NCI-H82 (cell line): ENCODE measurements around the gene PIK3C2B.
"Not testable (repeated sequence)": the region's sequence is repeated elsewhere in the genome, so short reads cannot be mapped to it uniquely, and the experiment has no call there.

ENCODE experiments used
- DNase-seq: peaks from one replicate; lab custom pipeline; 2025; lab: John Stamatoyannopoulos, UW

Gene PIK3C2B, protein sequence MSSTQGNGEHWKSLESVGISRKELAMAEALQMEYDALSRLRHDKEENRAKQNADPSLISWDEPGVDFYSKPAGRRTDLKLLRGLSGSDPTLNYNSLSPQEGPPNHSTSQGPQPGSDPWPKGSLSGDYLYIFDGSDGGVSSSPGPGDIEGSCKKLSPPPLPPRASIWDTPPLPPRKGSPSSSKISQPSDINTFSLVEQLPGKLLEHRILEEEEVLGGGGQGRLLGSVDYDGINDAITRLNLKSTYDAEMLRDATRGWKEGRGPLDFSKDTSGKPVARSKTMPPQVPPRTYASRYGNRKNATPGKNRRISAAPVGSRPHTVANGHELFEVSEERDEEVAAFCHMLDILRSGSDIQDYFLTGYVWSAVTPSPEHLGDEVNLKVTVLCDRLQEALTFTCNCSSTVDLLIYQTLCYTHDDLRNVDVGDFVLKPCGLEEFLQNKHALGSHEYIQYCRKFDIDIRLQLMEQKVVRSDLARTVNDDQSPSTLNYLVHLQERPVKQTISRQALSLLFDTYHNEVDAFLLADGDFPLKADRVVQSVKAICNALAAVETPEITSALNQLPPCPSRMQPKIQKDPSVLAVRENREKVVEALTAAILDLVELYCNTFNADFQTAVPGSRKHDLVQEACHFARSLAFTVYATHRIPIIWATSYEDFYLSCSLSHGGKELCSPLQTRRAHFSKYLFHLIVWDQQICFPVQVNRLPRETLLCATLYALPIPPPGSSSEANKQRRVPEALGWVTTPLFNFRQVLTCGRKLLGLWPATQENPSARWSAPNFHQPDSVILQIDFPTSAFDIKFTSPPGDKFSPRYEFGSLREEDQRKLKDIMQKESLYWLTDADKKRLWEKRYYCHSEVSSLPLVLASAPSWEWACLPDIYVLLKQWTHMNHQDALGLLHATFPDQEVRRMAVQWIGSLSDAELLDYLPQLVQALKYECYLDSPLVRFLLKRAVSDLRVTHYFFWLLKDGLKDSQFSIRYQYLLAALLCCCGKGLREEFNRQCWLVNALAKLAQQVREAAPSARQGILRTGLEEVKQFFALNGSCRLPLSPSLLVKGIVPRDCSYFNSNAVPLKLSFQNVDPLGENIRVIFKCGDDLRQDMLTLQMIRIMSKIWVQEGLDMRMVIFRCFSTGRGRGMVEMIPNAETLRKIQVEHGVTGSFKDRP (N-terminal part only)

DNA sequence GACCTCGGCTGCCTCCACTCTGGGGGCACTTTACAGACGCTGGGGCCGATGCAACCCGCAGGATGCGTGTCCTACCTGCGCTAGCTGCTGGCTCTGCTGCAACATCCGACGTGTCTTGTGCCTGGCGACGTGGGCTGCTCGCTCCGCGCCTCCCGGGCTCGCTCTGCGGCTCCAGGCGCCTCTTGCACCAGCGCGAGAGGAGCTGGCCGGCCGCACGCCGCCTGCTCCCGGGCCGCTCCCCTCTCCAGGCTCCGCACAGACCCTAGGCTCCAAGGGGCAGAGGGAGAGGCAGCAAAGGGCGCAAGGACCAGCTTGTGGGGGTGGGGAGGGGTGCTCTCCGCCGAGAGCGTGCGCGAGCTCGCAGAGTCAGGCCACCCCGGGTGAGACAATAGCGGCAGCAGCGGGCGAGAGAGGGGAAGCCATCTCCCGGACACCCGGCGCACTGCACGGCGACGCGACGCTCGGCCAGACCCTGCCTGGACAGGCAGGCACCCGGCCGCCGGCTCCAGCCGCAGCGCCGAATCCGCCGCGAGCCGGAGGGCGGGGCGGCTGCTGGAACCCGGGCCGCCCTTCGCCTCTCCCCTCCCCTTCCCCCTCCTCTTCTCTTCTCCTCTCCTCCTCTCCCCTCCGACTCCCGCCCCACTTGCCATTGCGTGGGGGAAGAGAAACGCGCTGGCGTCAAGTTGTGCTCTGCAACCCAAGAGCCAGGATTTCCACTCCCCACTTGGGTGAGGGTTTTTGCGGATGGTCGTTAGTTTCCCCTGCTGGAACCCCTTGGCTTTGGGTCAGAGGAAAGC lies at the start of gene PIK3C2B:
Gene PIK3C2B (minus strand): TSS at position 525 of the 797 bp plus-strand sequence. CDS start 25,003 bp downstream, outside the sequence.
- DNase-seq, result peak; percentile 86

DNA sequence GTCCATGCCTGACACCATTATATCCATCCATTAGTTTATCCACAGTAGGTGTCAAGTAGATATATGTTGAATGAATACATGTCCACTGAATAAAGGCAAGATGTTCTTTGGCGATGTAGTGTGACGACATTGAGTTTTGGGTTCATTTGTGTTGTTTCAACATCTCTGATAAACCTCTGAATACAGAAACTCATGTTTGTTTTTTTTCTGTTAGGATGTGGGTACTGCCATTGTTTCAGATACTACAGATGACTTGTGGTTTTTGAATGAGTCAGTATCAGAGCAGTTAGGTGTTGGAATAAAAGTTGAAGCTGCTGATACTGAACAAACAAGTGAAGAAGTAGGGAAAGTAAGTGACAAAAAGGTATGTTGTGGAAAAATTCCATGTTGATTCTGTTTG lies 49.7 kb upstream of the PIK3C2B start:
- no peak for DNase-seq

DNA sequence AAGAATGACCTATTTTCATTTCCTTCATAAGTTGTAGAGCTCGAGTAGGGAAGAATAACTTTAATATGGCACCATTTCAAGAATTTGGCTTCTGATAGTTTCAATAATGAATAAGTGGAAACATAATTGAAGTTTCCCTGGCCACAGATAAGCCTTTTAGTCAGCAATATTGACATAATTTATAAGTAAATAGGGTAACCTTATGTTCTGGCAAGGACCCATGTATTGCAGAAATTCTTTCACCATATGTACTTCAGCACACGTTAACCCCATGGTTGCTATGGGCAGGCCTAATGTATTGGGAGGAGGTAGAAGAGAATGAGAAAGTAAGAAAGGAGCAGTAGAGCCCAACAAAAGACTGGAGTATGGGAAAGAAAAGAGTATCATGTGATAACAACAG lies 47.0 kb upstream of the PIK3C2B start:
- DNase-seq, result no peak

DNA sequence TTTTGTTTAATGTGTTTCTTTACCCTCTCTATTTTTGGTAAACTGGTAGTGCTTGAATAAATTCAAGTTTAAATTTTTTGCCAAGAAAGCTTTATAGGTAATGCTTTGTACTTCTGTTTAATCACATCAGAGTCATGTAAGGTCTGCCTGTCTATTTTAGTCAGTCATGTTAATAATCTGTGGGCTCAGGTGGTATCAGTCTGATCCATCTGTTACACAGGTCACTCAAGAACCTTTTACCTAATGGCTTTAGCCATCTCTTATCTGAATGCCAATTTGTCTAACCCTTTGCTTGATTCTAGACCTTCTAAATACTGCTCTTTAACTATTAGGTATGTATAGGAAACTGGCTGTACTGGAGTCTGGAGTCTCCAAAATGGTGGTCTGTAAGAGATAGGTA lies 38.2 kb upstream of the PIK3C2B start:
- DNase-seq, result peak; percentile 67

DNA sequence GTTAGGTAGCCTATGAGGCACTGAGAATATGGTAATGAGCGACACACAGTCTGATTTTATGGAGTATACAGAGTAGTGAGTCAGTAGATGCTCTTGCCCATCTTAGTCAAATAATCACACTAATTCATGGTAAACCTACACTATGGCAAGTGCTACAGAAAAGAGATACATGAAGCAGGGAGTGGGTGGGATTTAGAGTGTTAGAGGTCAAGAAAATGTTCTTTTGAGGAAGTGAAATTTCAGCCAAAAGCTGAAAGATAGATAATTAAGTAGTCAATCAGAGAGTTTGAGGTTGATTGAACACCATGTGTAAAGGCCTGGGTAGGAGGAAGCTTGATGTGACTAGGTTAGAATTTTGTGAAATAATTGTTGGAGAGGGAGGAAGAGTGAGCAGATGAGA lies 36.3 kb upstream of the PIK3C2B start:
- no peak for DNase-seq

DNA sequence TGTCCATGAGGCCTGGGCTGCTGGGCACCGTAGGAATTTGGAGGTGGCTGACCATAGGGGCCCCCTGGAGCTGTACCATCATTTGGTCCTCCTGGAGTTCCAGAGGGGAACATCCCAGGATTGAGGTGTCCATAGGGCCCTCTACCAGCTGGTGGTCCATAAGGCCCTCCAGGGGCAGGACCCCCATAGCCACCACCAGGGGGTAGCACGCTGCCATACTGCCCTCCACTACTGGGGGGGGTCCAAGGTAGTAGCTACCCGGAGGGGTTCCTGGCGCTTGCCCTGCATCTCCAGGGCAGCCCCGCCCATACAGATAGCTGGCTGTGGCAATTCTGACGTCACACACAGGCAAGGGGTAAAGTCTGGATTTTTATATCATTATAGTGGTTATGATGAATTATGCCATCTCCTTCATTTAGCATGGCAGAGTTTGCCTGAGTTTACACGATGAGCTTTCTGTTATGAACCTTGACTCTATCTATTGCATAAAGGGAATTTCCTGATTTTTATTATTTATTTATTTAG lies 34.8 kb upstream of the PIK3C2B start:
- DNase-seq, result peak; percentile 39

DNA sequence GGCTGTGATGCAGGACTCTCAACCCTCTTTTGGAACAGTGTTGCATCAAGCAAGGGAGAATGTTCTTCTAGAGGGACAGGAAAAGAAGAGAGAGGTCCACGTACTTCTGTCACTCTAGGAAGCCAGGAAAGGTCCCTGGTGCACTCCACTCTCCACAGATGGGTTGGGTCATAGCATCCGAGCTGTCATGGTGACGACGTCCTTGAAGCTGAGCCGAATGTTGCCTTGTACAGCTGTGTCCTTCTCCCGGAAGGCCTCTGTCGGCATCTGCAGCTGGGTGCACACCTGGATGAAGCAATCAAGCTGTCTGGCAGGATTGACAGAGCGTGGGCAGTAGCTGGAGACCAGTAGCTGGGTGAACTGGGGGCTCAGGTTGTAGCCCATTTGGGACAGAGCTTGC lies 34.1 kb upstream of the PIK3C2B start:
- DNase-seq, result no peak

DNA sequence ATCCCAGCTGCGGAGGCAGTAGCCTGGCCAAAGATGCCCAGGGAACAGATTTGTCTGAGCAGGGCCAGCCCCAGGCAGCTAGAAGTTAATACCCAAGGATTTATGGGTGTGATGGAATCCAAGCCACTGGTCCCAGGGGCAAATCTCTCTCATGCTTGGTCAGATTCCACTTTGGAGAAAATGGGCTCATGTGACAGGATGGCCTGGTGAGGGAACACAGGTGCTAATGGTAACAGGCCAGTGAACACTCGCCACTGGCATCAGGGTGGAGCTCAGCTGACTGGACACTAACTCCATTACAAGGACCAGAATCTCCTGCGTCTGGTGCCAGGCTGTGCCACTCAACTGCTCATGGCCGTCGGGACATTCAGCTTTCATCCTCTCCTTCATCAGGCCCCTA lies 33.6 kb upstream of the PIK3C2B start:
- no peak for DNase-seq

DNA sequence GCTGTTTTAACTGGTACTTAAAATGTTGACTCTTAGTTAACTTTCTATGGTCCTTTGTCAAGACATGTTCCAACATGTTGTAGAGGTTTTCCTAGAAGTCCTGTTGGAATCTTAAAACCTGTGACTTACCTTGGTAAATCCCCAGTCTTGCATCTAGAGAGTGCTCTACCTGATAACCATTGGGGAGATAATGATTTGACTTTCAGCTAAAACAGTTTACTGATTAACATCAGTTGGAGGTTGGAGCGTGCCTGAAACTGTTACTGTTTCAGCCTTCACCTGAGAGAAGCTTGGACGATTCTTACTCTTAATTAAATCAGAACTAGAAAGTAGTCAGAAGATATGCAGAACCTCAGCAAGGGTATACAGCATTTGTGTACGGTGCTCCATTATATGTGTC lies 30.4 kb upstream of the PIK3C2B start:
- DNase-seq, result no peak

DNA sequence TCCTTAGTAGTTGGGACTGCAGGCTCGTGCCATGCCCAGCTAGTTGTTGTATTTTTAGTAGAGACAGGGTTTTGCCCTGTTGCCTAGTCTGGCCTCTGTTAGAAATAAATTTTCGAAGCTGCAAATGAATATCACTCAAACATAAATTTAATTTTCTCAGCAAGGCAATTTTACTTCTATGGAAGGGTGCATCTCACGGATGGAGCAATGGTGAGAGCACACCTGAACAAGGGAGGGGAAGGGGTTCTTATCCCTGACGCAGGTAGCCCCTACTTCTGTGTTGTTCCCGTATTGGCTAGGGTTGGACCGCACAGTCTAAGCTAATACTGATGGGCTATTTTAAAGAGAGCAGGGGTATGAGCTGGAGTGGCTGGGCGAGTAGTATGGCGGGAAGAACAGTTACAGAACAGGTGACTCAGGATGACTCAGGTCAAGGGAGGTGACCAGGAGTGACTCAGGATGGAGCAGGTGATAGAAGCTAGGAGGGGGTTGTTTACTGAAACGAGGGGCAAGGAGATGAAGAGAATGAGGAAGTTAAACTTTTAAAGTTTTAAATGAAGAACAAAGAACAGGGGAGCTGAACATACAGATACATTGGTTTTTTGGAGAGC lies 29.1 kb upstream of the PIK3C2B start:
- DNase-seq, result no peak

DNA sequence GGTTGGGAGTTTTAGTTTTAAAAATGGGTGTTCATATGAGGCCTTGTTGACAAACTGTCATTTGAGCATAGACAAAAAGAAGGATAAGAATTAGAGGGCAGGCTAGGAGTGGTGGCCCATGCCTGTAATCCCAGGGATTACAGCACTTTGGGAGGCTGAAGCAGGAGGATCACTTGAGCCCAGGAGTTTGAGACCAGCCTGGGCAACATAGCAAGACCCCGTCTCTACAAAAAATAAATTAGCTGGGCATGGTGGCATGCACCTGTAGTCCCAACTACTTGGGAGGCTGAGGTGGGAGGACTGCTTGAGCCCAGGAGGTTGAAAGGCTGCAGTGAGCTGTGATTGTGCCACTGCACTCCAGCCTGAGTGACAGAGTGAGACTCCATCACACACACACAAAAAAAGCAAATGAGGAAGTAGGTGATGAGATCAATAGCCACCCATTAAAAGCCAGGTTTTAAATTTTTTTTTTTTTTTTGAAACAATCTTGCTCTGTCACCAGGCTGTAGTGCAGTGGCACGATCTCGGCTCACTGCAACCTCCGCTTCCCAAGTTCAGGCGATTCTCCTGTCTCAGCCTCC lies 27.4 kb upstream of the PIK3C2B start:
- not testable (repeated sequence) for DNase-seq

DNA sequence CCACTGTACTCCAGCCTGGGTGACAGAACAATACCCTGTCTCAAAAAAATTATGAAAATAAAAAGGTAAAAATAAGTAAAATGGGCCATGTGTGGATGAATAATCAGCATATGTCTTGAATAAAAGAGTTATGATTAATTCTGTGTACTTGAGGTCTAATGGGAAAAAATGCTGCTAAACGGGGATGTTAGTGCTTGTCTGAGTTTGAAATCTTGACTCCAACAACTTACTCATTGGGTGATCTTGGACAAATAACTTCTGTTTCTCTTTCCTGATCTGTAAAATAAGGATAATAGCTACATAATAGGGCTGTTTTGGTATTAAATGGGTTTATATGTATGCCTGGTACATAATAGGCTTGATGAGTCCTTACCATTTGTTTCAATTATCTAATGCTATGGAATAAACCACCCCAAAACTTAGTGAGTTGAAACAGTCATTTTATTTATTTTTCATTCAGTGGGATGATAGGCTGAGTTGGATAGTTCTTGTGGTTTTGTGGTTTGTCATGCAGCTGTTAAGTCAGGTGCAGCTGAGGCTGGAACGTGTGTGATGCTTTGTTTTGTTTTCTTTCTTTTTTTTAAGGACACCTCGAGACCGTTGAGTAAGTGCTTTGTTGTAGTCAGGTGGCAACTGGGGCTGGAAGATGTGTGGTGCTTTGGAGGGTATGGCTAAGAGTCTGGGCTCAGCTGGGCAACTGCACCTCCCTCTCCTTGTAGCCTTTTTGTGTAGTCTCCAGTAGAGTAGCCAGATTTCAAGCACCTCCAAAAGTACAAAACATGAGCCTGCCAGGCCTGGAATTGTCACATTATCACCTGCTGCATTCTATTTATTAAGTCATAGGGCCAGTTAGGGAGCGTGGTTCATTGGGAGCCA lies 26.5 kb upstream of the PIK3C2B start:
- no peak for DNase-seq

DNA sequence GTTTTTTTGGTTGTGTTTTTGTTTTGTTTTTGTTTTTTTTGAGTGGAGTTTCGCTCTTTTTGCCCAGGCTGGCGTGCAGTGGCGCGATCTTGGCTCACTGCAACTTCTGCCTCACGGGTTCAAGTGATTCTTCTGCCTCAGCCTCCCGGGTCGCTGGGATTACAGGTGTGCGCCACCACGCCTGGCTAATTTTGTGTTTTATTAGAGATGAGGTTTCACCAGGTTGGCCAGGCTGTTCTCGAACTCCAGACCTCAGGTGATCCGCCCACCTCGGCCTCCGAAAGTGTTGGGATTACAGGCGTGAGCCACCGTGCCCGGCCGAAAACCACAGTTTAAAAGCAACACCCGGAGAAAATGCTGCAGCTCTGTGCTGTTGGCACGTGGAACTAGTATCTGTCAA lies 22.8 kb upstream of the PIK3C2B start:
- DNase-seq, result not testable (repeated sequence)

DNA sequence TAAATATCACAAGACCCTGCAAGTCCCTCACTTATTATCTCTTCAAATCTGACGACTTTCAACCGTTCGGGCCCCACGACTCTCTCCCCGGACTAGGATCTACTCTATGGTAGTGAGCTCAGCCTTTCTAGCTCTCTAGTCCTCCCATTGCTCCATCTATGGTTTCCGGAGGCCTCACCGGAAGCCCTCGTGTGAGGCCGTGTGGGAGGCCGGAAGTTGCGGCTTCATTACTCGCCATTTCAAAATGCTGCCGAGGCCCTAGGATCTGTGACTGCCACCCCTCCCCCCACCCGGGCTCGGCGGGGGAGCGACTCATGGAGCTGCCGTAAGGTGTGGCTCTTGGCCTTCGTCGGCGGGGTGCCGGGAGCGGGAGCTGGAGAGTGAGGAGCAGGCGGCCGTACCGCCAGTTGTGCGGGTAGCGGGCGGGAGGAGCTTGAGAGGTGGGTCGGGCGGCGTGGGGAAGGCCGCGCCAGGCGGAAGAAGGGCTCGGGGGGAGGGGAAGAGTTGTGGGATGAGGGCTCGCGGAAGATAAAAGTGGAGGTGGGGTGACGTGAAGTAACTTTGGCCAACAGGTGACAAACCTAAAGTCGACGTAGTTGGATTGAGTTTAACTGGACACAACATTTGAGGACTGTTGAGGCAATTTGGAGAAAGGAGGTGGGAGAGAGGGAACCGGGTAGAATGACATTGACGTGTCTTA lies 21.7 kb upstream of the PIK3C2B start, which contains the start of gene MDM4:
Gene MDM4 (plus strand): TSS at position 227 of the 700 bp plus-strand sequence. CDS start 9,113 bp downstream, outside the sequence.
- DNase-seq, result peak; percentile 99

DNA sequence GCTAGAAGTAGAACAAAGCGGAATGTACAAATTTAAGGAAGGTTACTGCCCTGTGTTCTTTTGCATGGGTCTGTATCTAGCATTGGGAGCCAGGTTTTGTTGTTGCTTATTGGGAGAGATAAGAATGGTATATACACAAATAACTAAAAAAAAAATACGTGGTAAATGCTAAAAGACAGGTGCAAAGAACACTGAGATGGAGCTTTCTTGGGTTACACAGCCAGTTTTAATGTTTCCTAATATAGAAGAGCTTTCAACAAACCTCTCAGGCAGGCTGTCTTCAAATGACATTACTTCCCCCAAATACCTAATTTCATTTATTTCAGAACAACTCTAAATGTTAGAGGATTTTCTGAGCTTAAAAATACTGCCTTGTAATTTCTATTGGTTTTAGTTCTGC lies 20.2 kb upstream of the PIK3C2B start:
- DNase-seq, result no peak

DNA sequence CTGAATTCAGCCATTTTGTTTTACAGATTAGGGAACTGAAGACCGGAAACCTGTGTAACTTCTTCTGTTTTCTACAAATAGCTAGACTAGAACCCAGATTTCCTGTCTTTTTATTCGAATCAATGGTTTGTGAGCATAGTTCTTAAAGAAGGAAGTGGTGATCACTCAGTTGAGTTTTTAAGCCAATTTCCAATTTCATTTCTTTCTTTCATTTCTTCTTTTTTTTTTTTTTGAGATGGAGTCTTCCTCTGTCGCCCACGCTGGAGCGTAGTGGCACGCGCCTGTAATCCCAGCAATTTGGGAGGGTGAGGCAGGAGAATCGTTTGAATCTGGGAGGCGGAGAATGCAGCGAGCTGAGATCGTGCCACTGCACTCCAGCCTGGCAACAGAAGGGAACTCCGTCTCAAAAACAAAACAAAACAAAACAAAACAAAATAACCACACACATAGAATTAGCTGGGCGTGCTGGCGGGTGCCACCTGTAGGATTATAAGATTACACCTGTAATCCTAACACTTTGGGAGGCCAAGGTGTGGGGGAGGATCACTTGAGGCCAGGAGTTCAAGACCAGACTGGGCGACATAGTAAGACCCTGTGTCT lies 18.6 kb upstream of the PIK3C2B start:
- DNase-seq, result peak; percentile 61

DNA sequence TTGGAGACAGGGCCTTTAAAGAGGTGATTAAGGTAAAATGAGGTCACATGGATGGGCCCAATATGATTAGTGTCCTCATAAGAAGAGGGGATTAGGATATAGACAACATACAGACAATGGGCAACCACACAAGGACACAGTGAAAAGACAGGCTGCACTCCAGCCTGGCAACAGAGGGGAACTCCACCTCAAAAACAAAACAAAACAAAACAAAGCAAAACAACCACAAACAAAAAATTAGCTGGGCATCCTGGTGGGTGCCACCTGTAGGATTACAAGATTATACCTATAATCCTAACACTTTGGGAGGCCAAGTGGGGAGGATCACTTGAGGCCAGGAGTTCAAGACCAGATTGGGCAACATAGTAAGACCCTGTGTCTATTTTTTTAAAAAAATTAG lies 16.8 kb upstream of the PIK3C2B start:
- DNase-seq, result peak; percentile 82

DNA sequence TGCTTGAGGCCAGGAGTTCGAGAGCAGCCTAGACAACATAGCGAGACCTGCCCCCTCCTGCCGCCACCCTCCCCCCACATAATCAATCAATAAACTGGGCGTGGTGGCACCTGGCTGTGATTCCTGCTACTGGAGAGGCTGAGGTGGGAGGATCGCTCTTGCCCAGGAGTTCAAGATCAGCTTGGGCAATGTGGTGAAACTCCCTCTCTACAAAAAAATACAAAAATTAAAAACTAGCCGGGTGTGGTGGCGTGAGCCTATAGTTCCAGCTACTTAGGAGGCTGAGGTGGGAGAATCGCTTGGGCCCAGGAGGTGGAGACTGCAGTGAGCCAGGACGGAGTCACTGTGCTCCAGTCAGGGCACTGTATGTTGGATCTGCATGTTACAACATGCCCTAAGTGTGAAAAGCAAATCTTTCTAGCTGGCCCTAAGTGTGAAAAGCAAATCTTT lies 14.6 kb upstream of the PIK3C2B start:
- no peak for DNase-seq
